ENCODE results near the gene SIL1.

The SIL1 gene

DNA sequence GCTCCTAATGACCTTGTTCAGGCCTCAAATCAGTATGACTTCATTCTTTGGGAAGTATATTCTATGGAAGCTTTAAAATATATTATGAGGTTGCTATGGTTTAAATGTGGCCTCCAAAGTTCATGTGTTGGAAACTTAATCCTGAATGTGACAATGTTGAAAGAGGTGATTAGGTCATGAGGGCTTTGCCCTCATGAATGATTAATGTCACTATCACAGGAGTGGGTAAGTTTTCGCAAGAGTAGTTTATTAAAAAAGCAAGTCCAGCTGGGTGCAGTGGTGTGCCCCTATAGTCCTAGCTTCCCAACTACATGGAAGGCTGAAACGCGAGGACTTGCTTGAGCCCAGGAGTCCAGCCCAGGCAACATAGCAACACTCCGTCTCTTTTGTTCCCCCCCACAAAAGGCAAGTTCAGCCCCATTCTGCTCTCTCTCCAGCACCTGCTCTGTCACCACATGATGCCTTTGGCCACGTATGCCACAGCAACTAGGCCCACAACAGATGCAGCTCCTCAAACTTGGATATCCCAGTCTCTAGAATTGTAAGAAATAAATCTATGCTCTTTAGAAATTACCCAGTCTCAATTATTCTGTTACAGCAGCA lies 105.3 kb downstream of the SIL1 start:
- TF ChIP-seq, protein P1, sequence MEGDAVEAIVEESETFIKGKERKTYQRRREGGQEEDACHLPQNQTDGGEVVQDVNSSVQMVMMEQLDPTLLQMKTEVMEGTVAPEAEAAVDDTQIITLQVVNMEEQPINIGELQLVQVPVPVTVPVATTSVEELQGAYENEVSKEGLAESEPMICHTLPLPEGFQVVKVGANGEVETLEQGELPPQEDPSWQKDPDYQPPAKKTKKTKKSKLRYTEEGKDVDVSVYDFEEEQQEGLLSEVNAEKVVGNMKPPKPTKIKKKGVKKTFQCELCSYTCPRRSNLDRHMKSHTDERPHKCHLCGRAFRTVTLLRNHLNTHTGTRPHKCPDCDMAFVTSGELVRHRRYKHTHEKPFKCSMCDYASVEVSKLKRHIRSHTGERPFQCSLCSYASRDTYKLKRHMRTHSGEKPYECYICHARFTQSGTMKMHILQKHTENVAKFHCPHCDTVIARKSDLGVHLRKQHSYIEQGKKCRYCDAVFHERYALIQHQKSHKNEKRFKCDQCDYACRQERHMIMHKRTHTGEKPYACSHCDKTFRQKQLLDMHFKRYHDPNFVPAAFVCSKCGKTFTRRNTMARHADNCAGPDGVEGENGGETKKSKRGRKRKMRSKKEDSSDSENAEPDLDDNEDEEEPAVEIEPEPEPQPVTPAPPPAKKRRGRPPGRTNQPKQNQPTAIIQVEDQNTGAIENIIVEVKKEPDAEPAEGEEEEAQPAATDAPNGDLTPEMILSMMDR (IDR thresholded peaks at IDR 0.05), result no peak
- Histone ChIP-seq H3K4me3 (no peak overlapping the region), H3K27ac (no peak overlapping the region)
- no peak for DNase-seq (ENCODE audit: low spot score)

DNA sequence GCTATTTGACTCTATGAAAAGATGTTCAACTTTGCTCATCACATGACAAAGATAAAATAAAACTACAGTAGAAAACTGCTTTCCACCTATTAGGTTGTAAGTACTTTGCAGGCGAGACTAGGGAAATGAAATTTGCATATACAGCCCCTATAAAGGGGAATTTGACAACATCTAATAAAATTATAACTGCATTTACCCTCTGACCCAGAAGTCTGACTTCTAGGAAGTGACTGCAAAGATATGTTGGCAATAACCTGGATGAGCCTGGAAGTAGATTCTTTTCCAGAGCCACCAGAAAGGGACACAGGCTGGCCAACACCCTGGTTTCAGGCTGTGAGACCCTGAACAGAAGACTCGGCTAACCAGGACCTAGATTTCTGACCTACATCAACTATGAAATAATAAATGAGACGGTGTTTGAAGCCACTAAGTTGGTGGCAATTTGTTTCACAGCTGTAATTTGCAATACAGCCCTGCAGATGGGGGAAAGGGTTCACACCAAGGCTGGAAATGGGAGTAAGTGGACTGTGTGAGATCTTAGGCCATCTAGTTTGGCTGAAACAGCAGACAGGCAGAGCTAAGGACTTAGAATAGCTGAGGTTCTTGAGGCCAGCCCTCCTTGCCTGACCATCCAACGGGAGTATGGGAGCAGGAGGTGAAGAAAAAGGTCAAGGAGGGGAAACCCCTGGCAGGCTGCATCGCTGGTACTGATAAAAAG lies 106.6 kb downstream of the SIL1 start:
- TF ChIP-seq, protein P1 (IDR thresholded peaks at IDR 0.05), result no peak
- H3K27ac ChIP-seq, result peak overlapping the region in 1 of 2 donors; percentile 21
- DNase-seq (ENCODE audit: low spot score), result no peak
- H3K4me3 ChIP-seq, result no peak overlapping the region

DNA sequence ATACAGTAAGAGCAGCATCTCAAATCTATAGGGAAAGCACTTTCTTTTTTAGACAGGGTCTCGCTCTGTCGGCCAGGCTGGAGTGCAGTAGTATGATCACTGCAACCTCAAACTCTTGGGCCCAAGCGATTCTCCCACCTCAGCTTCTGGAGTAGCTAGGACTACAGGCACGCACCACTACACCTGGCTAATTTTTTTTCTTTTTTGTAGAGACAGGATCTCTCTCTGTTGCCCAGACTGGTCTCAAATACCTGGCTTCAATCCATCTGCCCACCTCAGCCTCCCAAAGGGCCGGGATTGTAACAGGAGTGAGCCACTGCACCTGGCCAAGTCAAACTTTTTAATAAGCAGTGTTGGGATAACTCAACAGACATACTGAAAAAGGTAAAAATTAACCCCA lies 107.6 kb downstream of the SIL1 start:
- H3K4me3 ChIP-seq, result no peak overlapping the region
- no peak for DNase-seq (ENCODE audit: low spot score)
- TF ChIP-seq, protein P1 (IDR thresholded peaks at IDR 0.05), result no peak
- H3K27ac ChIP-seq, result no peak overlapping the region

DNA sequence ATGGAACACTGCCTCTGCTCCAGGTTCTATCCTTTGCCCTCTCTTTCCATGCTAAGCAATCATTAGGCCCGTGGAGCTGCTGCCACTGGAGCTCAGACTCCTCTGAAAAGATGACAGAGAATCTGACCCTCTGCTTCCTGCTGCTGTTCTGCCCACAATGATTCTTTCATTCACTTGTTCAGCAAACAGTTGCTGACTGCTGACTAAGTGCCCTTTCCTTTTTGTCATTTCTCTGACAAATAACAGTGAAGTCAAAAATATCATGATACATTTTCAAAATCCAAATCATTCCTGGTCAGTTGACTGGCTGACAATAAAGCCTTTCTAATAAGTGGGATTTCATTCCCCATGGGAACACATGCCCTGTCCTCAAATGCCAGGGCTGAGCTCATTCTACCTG lies 110.1 kb downstream of the SIL1 start:
- Histone ChIP-seq H3K4me3 (no peak overlapping the region), H3K27ac (peak overlapping the region in 1 of 2 donors; percentile 15)
- TF ChIP-seq, protein P1 (IDR thresholded peaks at IDR 0.05), result no peak
- DNase-seq (ENCODE audit: low spot score), result no peak

DNA sequence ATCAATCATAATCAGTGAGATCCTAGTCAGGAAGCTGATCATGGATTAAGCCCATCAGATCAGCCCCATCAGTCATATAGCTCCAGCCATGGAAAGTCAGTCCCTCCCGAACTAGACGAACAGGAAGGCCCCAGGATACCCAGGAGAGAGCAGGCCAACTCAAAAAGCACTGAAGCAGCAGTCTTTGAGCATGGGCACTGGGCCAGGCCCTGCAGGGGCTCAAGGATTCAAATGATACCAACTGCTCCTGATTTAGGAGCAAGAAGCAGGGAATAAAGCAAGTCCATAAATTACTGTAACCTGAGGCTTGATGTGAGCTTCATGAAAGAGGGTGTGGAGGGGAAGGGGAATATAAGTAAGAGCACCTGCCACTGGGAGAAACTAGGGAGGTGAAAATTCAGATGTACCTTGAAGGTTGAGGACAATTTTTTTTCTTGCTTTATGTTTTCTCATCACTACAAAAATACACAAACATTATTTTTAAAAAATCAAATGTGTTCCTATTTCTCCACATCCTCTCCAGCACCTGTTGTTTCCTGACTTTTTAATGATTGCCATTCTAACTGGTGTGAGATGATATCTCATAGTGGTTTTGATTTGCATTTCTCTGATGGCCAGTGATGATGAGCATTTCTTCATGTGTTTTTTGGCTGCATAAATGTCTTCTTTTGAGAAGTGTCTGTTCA lies 115.2 kb downstream of the SIL1 start:
- H3K27ac ChIP-seq, result no peak overlapping the region
- no peak for DNase-seq (ENCODE audit: low spot score)
- H3K4me3 ChIP-seq, result no peak overlapping the region
- TF ChIP-seq, protein P1 (IDR thresholded peaks at IDR 0.05), result no peak

DNA sequence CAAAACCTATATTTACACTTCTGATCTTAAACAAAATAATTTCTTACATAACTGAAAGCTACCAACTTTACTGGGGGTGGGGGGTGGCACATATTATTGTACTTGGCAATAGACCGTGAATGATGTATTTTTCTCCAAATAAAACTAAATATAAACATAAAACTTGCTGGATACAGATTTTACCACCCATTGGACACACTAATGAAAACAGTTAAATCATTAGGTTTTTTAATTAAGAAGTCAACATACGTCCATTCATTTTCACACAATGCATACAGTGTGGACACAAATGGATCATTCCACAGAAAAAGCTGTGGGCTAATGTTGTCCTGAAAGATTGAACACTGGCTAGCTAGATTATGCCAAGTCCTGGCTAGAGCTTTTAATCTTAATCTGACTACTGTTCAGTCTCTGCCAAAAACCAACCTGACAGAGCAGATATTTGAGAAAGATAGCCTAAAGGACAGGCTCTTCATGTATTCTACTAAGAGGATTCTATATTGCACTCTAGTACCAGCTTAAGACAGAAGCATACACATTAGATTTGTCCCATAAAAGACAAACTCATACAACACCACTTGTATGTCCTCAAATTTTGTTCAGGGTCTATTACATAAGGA lies 118.1 kb downstream of the SIL1 start:
- no peak for DNase-seq (ENCODE audit: low spot score)
- TF ChIP-seq, protein P1 (IDR thresholded peaks at IDR 0.05), result no peak
- Histone ChIP-seq H3K4me3 (no peak overlapping the region), H3K27ac (no peak overlapping the region)
